Measurements from ENCODE around the gene SAMD9. TPM values are rescaled to one million over a fixed set of nuclear protein-coding genes. Genes with fewer than 3 reads are reported as not detected.

The SAMD9 gene
- total RNA-seq, 1 donor, result 57.5 TPM

DNA sequence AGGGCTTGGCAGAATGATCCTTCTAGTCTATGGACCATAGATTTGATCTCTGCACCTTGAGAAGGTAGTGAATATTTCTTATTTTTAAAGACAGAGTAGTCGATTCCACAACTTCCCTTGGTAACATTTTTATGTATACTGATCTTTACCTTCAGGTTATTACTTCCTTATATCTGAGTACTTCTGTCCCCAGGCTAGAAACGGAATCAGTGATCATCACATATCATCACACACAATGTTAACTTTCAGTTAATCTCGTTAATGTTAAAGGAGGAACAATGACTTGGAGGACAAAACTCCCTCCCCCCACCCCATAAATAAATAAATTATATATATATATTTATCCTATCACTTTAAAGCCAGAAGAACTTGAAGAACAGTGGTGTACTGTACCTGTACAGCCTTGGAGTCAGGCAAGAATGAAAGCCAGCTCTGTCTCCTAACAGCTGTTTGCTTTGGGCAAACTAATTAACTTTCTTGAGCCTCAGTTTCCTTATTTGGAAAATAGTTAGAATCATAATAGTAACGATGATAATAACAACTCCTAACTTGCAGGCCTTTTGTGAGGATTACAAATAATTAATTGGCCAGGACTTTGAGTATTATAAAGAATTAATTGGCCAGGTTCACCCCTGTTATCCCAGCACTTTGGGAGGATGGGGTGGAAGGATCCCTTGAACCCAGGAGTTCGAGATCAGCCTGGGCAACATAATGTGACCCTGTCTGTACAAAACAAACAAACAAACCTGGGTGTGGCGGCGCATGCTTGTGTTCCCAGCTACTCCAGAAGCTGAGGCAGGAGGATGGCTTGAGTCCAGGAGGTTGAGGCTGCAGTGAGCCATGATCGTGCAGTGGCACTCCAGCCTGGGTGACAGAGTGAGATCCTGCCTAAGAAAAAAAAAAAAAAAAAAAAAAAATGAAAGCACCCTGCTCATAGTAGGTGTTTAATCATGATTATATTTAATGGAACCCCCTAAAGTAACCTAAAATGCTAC lies 63.5 kb downstream of the SAMD9 start:
- TF ChIP-seq, protein P1, sequence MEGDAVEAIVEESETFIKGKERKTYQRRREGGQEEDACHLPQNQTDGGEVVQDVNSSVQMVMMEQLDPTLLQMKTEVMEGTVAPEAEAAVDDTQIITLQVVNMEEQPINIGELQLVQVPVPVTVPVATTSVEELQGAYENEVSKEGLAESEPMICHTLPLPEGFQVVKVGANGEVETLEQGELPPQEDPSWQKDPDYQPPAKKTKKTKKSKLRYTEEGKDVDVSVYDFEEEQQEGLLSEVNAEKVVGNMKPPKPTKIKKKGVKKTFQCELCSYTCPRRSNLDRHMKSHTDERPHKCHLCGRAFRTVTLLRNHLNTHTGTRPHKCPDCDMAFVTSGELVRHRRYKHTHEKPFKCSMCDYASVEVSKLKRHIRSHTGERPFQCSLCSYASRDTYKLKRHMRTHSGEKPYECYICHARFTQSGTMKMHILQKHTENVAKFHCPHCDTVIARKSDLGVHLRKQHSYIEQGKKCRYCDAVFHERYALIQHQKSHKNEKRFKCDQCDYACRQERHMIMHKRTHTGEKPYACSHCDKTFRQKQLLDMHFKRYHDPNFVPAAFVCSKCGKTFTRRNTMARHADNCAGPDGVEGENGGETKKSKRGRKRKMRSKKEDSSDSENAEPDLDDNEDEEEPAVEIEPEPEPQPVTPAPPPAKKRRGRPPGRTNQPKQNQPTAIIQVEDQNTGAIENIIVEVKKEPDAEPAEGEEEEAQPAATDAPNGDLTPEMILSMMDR (IDR thresholded peaks at IDR 0.05; ENCODE audit: insufficient read depth, low read length), result no peak
- DNase-seq (ENCODE audit: low read depth), result no peak
- no peak overlapping the region for H3K4me3 ChIP-seq (ENCODE audit: low read depth, low read length)

DNA sequence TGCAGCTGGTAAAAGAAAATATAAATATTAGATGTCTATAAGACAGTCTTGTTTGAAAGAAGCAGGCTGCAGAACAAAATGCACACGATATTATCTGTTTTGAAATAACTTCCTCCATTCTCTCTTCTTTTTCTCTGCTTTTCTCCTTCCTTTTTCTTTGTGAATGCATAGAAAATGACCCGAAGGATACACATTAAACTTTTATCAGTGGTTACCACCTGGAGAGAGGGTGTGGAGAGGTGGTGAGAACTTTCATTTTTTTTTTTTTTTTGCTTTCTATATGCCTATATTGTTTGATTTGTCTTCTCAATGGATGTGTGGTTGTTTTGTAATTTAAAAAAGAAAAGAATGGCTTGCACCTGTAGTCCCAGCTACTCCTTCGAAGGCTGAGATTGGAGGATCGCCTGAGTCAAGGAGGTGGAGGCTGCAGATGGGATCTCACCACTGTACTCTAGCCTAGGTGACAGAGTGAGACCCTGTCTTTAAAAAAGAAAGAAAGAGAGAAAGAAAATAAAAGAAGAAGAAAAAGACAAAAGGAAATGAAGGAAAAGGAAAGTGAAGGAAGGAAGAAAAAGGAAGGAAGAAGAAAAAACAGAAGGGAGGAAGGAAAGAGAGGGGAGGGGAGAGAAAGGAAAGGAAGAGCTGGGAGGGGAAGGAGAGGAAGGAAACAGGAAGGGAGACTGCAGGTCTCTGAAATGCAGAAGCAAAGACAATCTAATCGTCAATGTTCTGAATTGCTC lies 64.4 kb downstream of the SAMD9 start:
- TF ChIP-seq, protein P1 (IDR thresholded peaks at IDR 0.05; ENCODE audit: insufficient read depth, low read length), result no peak
- DNase-seq (ENCODE audit: low read depth), result no peak
- H3K4me3 ChIP-seq (ENCODE audit: low read depth, low read length), result no peak overlapping the region

DNA sequence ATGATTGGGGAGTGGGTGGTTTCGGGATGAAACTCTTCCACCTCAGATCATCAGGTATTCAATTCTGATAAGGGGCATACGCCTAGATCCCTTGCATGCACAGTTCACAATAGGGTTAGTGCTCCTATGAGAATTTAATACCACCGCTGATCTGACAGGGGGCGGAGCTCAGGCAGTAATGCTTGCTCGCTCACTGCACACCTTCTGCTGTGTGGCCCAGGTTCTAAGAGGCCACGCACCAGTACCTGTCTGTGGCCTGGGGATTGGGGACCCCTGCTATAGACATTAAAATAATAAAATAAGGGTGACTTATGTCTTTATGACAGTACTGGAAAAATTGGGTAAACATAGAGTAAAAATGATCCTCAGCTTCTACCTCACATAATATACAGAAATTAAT lies 66.1 kb downstream of the SAMD9 start:
- no peak for DNase-seq (ENCODE audit: low read depth)
- TF ChIP-seq, protein P1 (IDR thresholded peaks at IDR 0.05; ENCODE audit: insufficient read depth, low read length), result no peak
- no peak overlapping the region for H3K4me3 ChIP-seq (ENCODE audit: low read depth, low read length)

Other genes with a start within 250 kb of the SAMD9 start
- gene SAMD9L, start 30.4 kb upstream of the SAMD9 start, total RNA-seq (ENCODE audit: low replicate concordance), result 22.6 and 39.4 TPM in 2 replicates
- gene HEPACAM2, start 108.5 kb upstream of the SAMD9 start, total RNA-seq (ENCODE audit: low replicate concordance), result not detected in 2 replicates
- 32.3 and 50.0 TPM in 2 replicates for gene VPS50, start 114.4 kb upstream of the SAMD9 start, total RNA-seq (ENCODE audit: low replicate concordance)

Measured in fibroblast of the aortic adventitia (primary cell).